HEK293 (cell line): ENCODE results near the gene CASK.

ENCODE experiments used
- CTCF ChIA-PET: fragments of 350-600 bp; formaldehyde crosslinking; extraction: SDS; loops from one replicate; lab custom pipeline; 2021; ENCODE audit warnings: antibody characterized with exemption; lab: Yijun Ruan, JAX
- POLR2A ChIA-PET: fragments of 300-600 bp; formaldehyde crosslinking; extraction: SDS; loops from one replicate; lab custom pipeline; 2020; ENCODE audit warnings: antibody characterized with exemption, inconsistent platforms; lab: Yijun Ruan, JAX
- H3K27ac ChIP-seq: fragments of 200-500 bp; sonication (Bioruptor generic); 2 replicates; pipeline ENCODE4 v1.5.1; 2014; ENCODE audit warnings: low read depth, low read length, control low read depth, inconsistent platforms; ENCODE audit errors: extremely low read depth
- H3K36me3 ChIP-seq, 2 experiments: fragments of 200-500 bp in 1 of 2; sonication (Bioruptor generic) in 1 of 2; 1 replicate in 1 of 2; 2 replicates in 1 of 2; pipeline ENCODE4 v1.5.1; 2014 to 2017; ENCODE audit warnings: inconsistent platforms in 2 of 2, low read length in 2 of 2; ENCODE audit not compliant: control insufficient read depth in 2 of 2, insufficient read depth in 1 of 2
- H3K4me1 ChIP-seq: fragments of 200-500 bp; sonication (Bioruptor generic); 2 replicates; pipeline ENCODE4 v1.5.1; 2014; ENCODE audit warnings: mild to moderate bottlenecking, low read length, inconsistent platforms; ENCODE audit not compliant: control insufficient read depth, insufficient read depth
- H3K4me3 ChIP-seq: 2 replicates; pipeline ENCODE4 v1.5.1; 2011; ENCODE audit warnings: low read depth, mild to moderate bottlenecking, control low read depth, low read length, moderate library complexity
- H3K9me3 ChIP-seq: fragments of 200-500 bp; sonication (Bioruptor generic); 2 replicates; pipeline ENCODE4 v1.5.1; 2014; ENCODE audit warnings: low read depth, low read length, inconsistent platforms; ENCODE audit not compliant: control insufficient read depth, insufficient read depth
- BCL11B ChIP-seq: fragments of 450-650 bp; formaldehyde crosslinking; IDR thresholded peaks from 2 replicates; pipeline ENCODE4 v1.5.1; 2016; ENCODE audit warnings: low read depth, missing biosample characterization, missing genetic modification characterization
- HOXA7 ChIP-seq: sonication (generic); formaldehyde crosslinking; IDR thresholded peaks from 2 replicates; pipeline ENCODE4 v1.8.1; 2022; ENCODE audit warnings: missing genetic modification reagents, borderline replicate concordance
- KLF16 ChIP-seq: fragments of 450-650 bp; formaldehyde crosslinking; IDR thresholded peaks from 2 replicates; pipeline ENCODE4 v1.5.1; 2017; ENCODE audit warnings: missing biosample characterization, missing genetic modification characterization
- RBAK ChIP-seq: fragments of 450-650 bp; formaldehyde crosslinking; IDR thresholded peaks from 2 replicates; pipeline ENCODE4 v1.5.1; 2016; ENCODE audit warnings: missing biosample characterization, missing genetic modification characterization
- SETDB1 ChIP-seq: IDR thresholded peaks from one replicate; pipeline ENCODE4 v1.6.1; 2017; ENCODE audit warnings: mild to moderate bottlenecking, low read length, moderate library complexity, mixed read lengths; ENCODE audit not compliant: insufficient read length
- ZBTB20 ChIP-seq: fragments of 450-650 bp; formaldehyde crosslinking; IDR thresholded peaks from 2 replicates; pipeline ENCODE4 v1.5.1; 2016; ENCODE audit warnings: missing biosample characterization, missing genetic modification characterization
- ZFP3 ChIP-seq: fragments of 450-650 bp; formaldehyde crosslinking; IDR thresholded peaks from 2 replicates; pipeline ENCODE4 v1.5.1; 2016; ENCODE audit warnings: low read depth, missing biosample characterization, missing genetic modification characterization
- ZNF138 ChIP-seq: fragments of 450-650 bp; formaldehyde crosslinking; IDR thresholded peaks from 2 replicates; pipeline ENCODE4 v1.5.1; 2016; ENCODE audit warnings: missing biosample characterization, missing genetic modification characterization, borderline replicate concordance
- ZNF211 ChIP-seq: fragments of 450-650 bp; formaldehyde crosslinking; IDR thresholded peaks from 2 replicates; pipeline ENCODE4 v1.5.1; 2016; ENCODE audit warnings: low read depth, missing biosample characterization, missing genetic modification characterization
- ZNF214 ChIP-seq: fragments of 450-650 bp; formaldehyde crosslinking; IDR thresholded peaks from 2 replicates; pipeline ENCODE4 v1.5.1; 2017; ENCODE audit warnings: missing biosample characterization, mild to moderate bottlenecking, missing genetic modification characterization, borderline replicate concordance
- ZNF24 ChIP-seq: fragments of 450-650 bp; formaldehyde crosslinking; IDR thresholded peaks from 2 replicates; pipeline ENCODE4 v1.5.1; 2016; ENCODE audit warnings: missing biosample characterization, missing genetic modification characterization
- ZNF335 ChIP-seq: fragments of 450-650 bp; formaldehyde crosslinking; conservative IDR thresholded peaks from 2 replicates; pipeline ENCODE4 v1.5.1; 2016; ENCODE audit warnings: missing biosample characterization, missing genetic modification characterization
- ZNF350 ChIP-seq: fragments of 450-650 bp; formaldehyde crosslinking; IDR thresholded peaks from 2 replicates; pipeline ENCODE4 v1.5.0; 2017; ENCODE audit warnings: missing biosample characterization, mild to moderate bottlenecking, missing genetic modification characterization
- ZNF621 ChIP-seq: fragments of 450-650 bp; formaldehyde crosslinking; IDR thresholded peaks from 2 replicates; pipeline ENCODE4 v1.5.1; 2017; ENCODE audit warnings: missing biosample characterization, missing genetic modification characterization
- ZNF664 ChIP-seq: fragments of 450-650 bp; formaldehyde crosslinking; IDR thresholded peaks from 2 replicates; pipeline ENCODE4 v1.5.1; 2016; ENCODE audit warnings: missing biosample characterization, missing genetic modification characterization
- ZNF670 ChIP-seq: fragments of 450-650 bp; formaldehyde crosslinking; IDR thresholded peaks from 2 replicates; pipeline ENCODE4 v1.5.1; 2016; ENCODE audit warnings: missing biosample characterization, missing genetic modification characterization, low read depth
- ZNF747 ChIP-seq: fragments of 450-650 bp; formaldehyde crosslinking; IDR thresholded peaks from 2 replicates; pipeline ENCODE4 v1.5.1; 2016; ENCODE audit warnings: missing biosample characterization, missing genetic modification characterization
- TF ChIP-seq, protein P1 (sequence below): fragments of 450-650 bp; formaldehyde crosslinking; IDR thresholded peaks from 2 replicates; pipeline ENCODE4 v1.5.1; 2016; ENCODE audit warnings: missing biosample characterization, missing genetic modification characterization, low read depth
- TF ChIP-seq, protein P2 (sequence below): fragments of 450-650 bp; formaldehyde crosslinking; IDR thresholded peaks from 2 replicates; pipeline ENCODE4 v1.5.1; 2016; ENCODE audit warnings: missing biosample characterization, missing genetic modification characterization
- TF ChIP-seq, protein P3 (sequence below): fragments of 450-650 bp; formaldehyde crosslinking; IDR thresholded peaks from 2 replicates; pipeline ENCODE4 v1.5.1; 2016; ENCODE audit warnings: missing biosample characterization, missing genetic modification characterization
- TF ChIP-seq, protein P4 (sequence below): fragments of 450-650 bp; formaldehyde crosslinking; IDR thresholded peaks from 2 replicates; pipeline ENCODE4 v1.5.1; 2016; ENCODE audit warnings: missing biosample characterization, missing genetic modification characterization
- TF ChIP-seq, protein P5 (sequence below): fragments of 450-650 bp; formaldehyde crosslinking; IDR thresholded peaks from 2 replicates; pipeline ENCODE4 v1.5.1; 2016; ENCODE audit warnings: missing biosample characterization, missing genetic modification characterization

Gene CASK

DNA sequence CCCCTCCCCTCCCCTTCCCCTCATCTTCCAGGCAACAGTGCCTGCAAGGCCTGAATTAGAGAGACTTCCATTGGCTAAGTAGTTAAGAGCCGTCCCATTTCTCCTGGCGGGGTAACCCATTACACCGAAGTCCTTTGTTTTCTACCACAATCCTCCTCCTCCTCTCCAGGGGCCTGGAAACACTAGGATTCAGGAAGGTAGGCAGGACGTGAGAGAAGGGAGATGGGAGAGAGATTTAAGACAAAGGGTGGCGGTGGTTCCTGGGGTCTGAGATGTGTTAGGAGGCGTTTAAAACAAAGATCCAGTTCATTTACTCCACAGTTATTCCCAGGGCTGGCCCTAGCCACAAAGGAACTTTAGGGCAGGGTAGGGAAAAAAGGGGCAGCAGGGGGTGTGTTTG is 448.2 kb downstream of the CASK start (continued):
- TF ChIP-seq ZNF335, result no peak
- no peak for TF ChIP-seq ZNF621 (tag by site-specific recombination)
- TF ChIP-seq ZNF214 (tag by site-specific recombination), result no peak
- no peak for TF ChIP-seq ZNF747 (tag by site-specific recombination)
- TF ChIP-seq, protein P1, sequence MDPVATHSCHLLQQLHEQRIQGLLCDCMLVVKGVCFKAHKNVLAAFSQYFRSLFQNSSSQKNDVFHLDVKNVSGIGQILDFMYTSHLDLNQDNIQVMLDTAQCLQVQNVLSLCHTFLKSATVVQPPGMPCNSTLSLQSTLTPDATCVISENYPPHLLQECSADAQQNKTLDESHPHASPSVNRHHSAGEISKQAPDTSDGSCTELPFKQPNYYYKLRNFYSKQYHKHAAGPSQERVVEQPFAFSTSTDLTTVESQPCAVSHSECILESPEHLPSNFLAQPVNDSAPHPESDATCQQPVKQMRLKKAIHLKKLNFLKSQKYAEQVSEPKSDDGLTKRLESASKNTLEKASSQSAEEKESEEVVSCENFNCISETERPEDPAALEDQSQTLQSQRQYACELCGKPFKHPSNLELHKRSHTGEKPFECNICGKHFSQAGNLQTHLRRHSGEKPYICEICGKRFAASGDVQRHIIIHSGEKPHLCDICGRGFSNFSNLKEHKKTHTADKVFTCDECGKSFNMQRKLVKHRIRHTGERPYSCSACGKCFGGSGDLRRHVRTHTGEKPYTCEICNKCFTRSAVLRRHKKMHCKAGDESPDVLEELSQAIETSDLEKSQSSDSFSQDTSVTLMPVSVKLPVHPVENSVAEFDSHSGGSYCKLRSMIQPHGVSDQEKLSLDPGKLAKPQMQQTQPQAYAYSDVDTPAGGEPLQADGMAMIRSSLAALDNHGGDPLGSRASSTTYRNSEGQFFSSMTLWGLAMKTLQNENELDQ (tag by site-specific recombination), result no peak
- TF ChIP-seq ZNF664 (tag by site-specific recombination), result no peak
- TF ChIP-seq, protein P2, sequence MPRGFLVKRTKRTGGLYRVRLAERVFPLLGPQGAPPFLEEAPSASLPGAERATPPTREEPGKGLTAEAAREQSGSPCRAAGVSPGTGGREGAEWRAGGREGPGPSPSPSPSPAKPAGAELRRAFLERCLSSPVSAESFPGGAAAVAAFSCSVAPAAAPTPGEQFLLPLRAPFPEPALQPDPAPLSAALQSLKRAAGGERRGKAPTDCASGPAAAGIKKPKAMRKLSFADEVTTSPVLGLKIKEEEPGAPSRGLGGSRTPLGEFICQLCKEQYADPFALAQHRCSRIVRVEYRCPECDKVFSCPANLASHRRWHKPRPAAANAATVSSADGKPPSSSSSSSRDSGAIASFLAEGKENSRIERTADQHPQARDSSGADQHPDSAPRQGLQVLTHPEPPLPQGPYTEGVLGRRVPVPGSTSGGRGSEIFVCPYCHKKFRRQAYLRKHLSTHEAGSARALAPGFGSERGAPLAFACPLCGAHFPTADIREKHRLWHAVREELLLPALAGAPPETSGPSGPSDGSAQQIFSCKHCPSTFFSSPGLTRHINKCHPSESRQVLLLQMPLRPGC (tag by site-specific recombination), result no peak
- no peak for TF ChIP-seq RBAK (tag by site-specific recombination)
- TF ChIP-seq, protein P3, sequence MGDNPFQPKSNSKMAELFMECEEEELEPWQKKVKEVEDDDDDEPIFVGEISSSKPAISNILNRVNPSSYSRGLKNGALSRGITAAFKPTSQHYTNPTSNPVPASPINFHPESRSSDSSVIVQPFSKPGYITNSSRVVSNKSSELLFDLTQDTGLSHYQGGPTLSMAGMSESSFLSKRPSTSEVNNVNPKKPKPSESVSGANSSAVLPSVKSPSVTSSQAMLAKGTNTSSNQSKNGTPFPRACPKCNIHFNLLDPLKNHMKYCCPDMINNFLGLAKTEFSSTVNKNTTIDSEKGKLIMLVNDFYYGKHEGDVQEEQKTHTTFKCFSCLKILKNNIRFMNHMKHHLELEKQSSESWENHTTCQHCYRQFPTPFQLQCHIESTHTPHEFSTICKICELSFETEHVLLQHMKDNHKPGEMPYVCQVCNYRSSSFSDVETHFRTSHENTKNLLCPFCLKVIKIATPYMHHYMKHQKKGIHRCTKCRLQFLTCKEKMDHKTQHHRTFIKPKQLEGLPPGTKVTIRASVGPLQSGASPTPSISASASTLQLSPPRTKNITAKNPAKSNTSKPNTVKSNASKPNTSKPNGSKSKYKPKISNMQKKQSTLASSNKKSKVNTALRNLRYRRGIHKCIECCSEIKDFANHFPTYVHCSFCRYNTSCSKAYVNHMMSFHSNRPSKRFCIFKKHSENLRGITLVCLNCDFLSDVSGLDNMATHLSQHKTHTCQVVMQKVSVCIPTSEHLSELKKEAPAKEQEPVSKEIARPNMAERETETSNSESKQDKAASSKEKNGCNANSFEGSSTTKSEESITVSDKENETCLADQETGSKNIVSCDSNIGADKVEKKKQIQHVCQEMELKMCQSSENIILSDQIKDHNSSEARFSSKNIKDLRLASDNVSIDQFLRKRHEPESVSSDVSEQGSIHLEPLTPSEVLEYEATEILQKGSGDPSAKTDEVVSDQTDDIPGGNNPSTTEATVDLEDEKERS (tag by site-specific recombination), result no peak

DNA sequence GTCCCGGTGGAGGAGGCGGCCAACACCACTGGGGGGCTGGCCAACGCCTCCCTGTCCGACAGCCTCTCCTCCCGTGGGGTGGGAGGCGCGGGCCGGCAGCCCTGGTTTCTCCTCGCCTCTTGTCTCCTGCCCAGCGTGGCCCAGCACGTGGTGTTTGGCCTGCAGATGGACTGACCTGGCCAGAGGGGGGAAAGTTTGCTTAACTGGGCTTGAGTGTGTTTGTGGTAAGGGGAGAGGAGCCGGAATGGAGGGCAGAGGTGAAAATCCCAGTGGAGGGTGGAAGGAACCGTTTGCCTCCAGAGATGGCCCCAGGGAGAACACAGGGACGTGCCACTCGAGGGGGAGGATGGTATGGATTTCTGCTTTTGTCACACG is 448.6 kb downstream of the CASK start:
- H3K9me3 ChIP-seq, result no peaks in the 10 kb centered on the region
- no peaks in the 10 kb centered on the region for H3K4me1 ChIP-seq
- H3K4me3 ChIP-seq, result no peak overlapping the region
- H3K27ac ChIP-seq, result no peak overlapping the region
- H3K36me3 ChIP-seq, result no peaks in the 10 kb centered on the region
- POLR2A ChIA-PET, result no interaction called here
- CTCF ChIA-PET, result no interaction called here
- TF ChIP-seq, protein P4, sequence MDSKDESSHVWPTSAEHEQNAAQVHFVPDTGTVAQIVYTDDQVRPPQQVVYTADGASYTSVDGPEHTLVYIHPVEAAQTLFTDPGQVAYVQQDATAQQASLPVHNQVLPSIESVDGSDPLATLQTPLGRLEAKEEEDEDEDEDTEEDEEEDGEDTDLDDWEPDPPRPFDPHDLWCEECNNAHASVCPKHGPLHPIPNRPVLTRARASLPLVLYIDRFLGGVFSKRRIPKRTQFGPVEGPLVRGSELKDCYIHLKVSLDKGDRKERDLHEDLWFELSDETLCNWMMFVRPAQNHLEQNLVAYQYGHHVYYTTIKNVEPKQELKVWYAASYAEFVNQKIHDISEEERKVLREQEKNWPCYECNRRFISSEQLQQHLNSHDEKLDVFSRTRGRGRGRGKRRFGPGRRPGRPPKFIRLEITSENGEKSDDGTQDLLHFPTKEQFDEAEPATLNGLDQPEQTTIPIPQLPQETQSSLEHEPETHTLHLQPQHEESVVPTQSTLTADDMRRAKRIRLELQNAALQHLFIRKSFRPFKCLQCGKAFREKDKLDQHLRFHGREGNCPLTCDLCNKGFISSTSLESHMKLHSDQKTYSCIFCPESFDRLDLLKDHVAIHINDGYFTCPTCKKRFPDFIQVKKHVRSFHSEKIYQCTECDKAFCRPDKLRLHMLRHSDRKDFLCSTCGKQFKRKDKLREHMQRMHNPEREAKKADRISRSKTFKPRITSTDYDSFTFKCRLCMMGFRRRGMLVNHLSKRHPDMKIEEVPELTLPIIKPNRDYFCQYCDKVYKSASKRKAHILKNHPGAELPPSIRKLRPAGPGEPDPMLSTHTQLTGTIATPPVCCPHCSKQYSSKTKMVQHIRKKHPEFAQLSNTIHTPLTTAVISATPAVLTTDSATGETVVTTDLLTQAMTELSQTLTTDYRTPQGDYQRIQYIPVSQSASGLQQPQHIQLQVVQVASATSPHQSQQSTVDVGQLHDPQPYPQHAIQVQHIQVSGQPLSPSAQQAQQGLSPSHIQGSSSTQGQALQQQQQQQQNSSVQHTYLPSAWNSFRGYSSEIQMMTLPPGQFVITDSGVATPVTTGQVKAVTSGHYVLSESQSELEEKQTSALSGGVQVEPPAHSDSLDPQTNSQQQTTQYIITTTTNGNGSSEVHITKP (tag by site-specific recombination), result no peak
- no peak for TF ChIP-seq SETDB1
- no peak for TF ChIP-seq KLF16
- no peak for TF ChIP-seq ZNF24
- TF ChIP-seq, protein P5, sequence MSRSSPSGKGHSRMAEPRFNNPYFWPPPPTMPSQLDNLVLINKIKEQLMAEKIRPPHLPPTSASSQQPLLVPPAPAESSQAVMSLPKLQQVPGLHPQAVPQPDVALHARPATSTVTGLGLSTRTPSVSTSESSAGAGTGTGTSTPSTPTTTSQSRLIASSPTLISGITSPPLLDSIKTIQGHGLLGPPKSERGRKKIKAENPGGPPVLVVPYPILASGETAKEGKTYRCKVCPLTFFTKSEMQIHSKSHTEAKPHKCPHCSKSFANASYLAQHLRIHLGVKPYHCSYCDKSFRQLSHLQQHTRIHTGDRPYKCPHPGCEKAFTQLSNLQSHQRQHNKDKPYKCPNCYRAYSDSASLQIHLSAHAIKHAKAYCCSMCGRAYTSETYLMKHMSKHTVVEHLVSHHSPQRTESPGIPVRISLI (tag by site-specific recombination), result no peak
- no peak for TF ChIP-seq ZNF350 (tag by site-specific recombination)
- no peak for TF ChIP-seq ZNF211 (tag by site-specific recombination)
- no peak for TF ChIP-seq ZFP3 (tag by site-specific recombination)
- no peak for TF ChIP-seq ZNF138 (tag by site-specific recombination)
- no peak for TF ChIP-seq ZBTB20 (tag by site-specific recombination)
- TF ChIP-seq ZNF664 (tag by site-specific recombination), result no peak
- no peak for TF ChIP-seq HOXA7
- TF ChIP-seq BCL11B, result no peak
- TF ChIP-seq ZNF670 (tag by site-specific recombination), result no peak
